Adrenal gland (tissue), 12 donors: Measurements from ENCODE around the gene YPEL2. TPM values are rescaled to one million over a fixed set of nuclear protein-coding genes. Genes with fewer than 3 reads are reported as not detected.

Source experiments
- DNase-seq, 7 donors: peaks; one replicate each; pipeline ENCODE4 v3.0.0-alpha.2; 2019 to 2020
- H3K27ac ChIP-seq, 5 donors: fragments of 200-600 bp; sonication (generic) in 4 of 5; 1 replicate in 3 of 5; 2 replicates in 2 of 5; pipeline versions ENCODE4 v1.5.1 to v1.8.0; 2016 to 2020; ENCODE audit warnings: mild to moderate bottlenecking in 1 of 5
- H3K27me3 ChIP-seq: fragments of 200-600 bp; 2 replicates; pipeline ENCODE4 v1.8.0; 2021
- H3K36me3 ChIP-seq, 2 donors: fragments of 200-600 bp; replicated peaks in 1 of 2; 1 replicate in 1 of 2; 2 replicates in 1 of 2; pipeline versions ENCODE4 v1.5.1 to v1.8.0; 2018 to 2022
- H3K4me1 ChIP-seq, 2 donors: fragments of 200-600 bp; replicated peaks in 1 of 2; 1 replicate in 1 of 2; 2 replicates in 1 of 2; pipeline versions ENCODE4 v1.5.1 to v1.8.0; 2018 to 2021
- H3K4me3 ChIP-seq, 4 donors: fragments of 200-600 bp; sonication (generic) in 3 of 4; one replicate each; pipeline ENCODE4 v1.5.1; 2016 to 2018
- H3K9me3 ChIP-seq, 3 donors: fragments of 200-600 bp; sonication (generic) in 1 of 3; replicated peaks in 1 of 3; 1 replicate in 2 of 3; 2 replicates in 1 of 3; pipeline versions ENCODE4 v1.5.1 to v1.8.0; 2016 to 2021
- CTCF ChIP-seq, 6 experiments: fragments of 450-650 bp in 4 of 6; fragments of 200-600 bp in 2 of 6; sonication (generic) in 1 of 6; IDR thresholded peaks; 1 replicate in 5 of 6; 2 replicates in 1 of 6; pipeline versions ENCODE4 v1.5.1 to v1.8.0; 2016 to 2021; ENCODE audit warnings: antibody characterized with exemption in 6 of 6, mild to moderate bottlenecking in 2 of 6, moderate library complexity in 1 of 6
- POLR2A ChIP-seq, 2 donors: fragments of 450-650 bp; IDR thresholded peaks; one replicate each; pipeline ENCODE4 v1.6.1; 2017; ENCODE audit warnings: antibody characterized with exemption in 2 of 2, mild to moderate bottlenecking in 2 of 2, moderate library complexity in 1 of 2
- WGBS, 4 donors: extraction: QIAGEN DNeasy Blood & Tissue Kit in 2 of 4; methylation state at CpG; one replicate each; pipeline versions ENCODE4 v1.1.5 to v1.1.7; 2013 to 2017; 5-methylcytosine and 5-hydroxymethylcytosine counted together
- intact Hi-C, 2 donors: fragments of 100-400 bp; cut with DNase I; formaldehyde crosslinking; loops; one replicate each; pipeline versions ENCODE4 v1.14.1 to v1.15.0; 2022 to 2023
- polyA plus RNA-seq, 3 donors: library from polyadenylated mRNA; stranded (reverse); fragments of 200-250 nt in 2 of 3; fragments of 350-450 nt in 1 of 3; fragmentation: Illumina TruSeq in 1 of 3; extraction: RNeasy Lipid Tissue Mini Kit (QIAGEN cat#74804) in 1 of 3; gene quantifications; one replicate each; pipeline ENCODE4 v1.2.3, GENCODE V29; 2013 to 2014
- total RNA-seq, 9 donors: library from RNA; depleted of rRNA in 4 of 9; stranded (reverse); fragments of >200 nt in 4 of 9; fragments of 120-200 nt in 1 of 9; fragmentation: NEBNext Ultra II Directional in 1 of 9; extraction: Animal tissue kit (Norgen Biotek cat#: 25700) in 1 of 9; gene quantifications; one replicate each; pipeline versions ENCODE4 v1.1.0 to v1.2.4, GENCODE V29; 2013 to 2023
- donor health status: healthy with polysubstance abuse.
- donor health status: Bipolar disorder and iron deficiency.
- donor health status: DM: yes; HTN: yes; CAD: no.
- donor health status: DM: no; HTN: no; CAD: no.
- donor health status: DM: no; HTN: no; CAD: no.
- donor health status: DM: yes; HTN: yes; CAD: no.

The YPEL2 gene
- total and polyA plus RNA-seq, 12 donors, result 5.8 to 33.5 (median 18.3) TPM

DNA sequence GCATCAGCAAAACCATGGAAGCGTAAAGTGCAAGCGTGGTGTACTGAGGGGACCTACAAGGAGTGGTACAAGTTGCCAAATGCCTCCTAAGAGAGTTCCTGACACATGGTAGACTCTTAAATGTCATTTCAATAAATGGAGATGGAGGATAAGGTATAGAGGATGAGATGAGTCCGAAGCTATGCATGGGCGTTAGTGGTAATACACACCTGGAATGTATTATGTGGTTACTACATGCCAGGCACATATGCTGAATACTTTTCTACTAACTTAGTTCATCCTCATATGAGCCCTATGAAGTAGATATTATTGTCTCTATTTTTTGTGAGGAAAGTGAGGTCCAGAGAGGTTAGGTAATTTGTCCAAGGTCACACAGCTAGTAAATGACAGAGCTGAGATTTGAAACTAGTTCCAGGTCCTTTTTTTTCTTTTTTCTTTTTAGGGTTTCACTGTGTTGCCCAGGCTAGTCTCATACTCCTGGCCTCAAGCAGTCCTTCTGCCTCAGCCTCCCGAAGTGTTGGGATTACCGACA, 15.5 kb downstream of the YPEL2 start:
- Histone ChIP-seq H3K27ac (no peak overlapping the region), H3K36me3 (no peaks in the 10 kb centered on the region), H3K9me3 (no peaks in the 10 kb centered on the region), H3K4me1 (peaks cover 0 to 29% of the 10 kb centered on the region in 2 donors), H3K4me3 (no peak overlapping the region), H3K27me3 (no peaks in the 10 kb centered on the region)
- intact Hi-C loops, result no loop called here
- WGBS, 4 donors, result 93 to 97% (median 96%) methylated on average over 6 of the region's 6 CpGs
- no peak for TF ChIP-seq CTCF (IDR thresholded peaks at IDR 0.05)
- no peak for DNase-seq

- H3K4me3 ChIP-seq, result no peak overlapping the region
- H3K27me3 ChIP-seq, result no peaks in the 10 kb centered on the region
- TF ChIP-seq POLR2A (IDR thresholded peaks at IDR 0.05), result no peak
- TF ChIP-seq CTCF (IDR thresholded peaks at IDR 0.05), result no peak
- H3K9me3 ChIP-seq, result no peaks in the 10 kb centered on the region
- H3K4me1 ChIP-seq, result peaks cover 0 to 23% of the 10 kb centered on the region in 2 donors
- DNase-seq, result no peak
- H3K36me3 ChIP-seq, result no peaks in the 10 kb centered on the region
- intact Hi-C loops, result no loop called here
- WGBS, 4 donors, result 80 to 87% (median 84%) methylated on average over 7 of the region's 7 CpGs
- H3K27ac ChIP-seq, result no peak overlapping the region
Observed at GRCh38 chr17:59347975-59348391, 16.5 kb downstream of the YPEL2 start.

GRCh38 chr17:59349178-59349577, 17.7 kb downstream of the YPEL2 start:
- Histone ChIP-seq H3K27ac (no peak overlapping the region), H3K36me3 (no peaks in the 10 kb centered on the region), H3K9me3 (no peaks in the 10 kb centered on the region), H3K4me1 (peaks cover 0 to 28% of the 10 kb centered on the region in 2 donors), H3K27me3 (no peaks in the 10 kb centered on the region), H3K4me3 (no peak overlapping the region)
- intact Hi-C loops, result no loop called here
- 88 to 96% (median 90%) methylated on average over 8 of the region's 8 CpGs for WGBS, 4 donors
- no peak for DNase-seq
- no peak for TF ChIP-seq CTCF (IDR thresholded peaks at IDR 0.05)

DNA sequence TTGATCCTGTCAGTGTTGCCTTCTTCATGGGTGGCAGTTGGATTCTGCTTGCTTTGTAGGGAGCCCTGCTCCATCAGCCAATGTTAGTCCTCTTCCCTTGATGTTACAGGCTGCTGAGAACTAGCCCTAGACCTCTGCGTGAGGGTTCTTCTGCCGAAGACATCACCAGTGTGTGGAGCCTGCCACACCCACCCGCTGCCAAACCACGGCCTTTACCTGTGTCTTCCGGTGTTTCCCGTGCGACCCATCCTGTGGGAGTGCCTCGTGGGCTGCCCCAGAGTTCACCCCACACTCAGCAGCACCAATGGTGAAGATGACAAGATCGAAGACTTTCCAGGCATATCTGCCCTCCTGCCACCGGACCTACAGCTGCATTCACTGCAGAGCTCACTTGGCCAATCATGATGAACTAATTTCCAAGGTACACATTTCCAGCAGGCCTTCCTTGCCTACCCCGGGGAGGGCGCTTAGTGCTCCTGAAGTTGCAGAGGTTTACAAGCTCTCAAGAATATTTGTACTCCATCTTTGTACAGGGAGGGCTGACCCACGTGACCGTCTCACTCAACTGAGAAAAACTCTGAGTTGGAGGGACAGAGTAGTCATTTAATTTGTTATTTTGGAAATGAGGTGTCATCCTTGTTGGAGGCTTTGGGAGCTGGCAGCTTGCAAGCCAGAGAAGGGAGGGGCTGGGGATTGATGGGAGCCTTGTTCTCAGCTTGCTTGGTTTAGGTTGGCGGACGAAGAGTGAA, 21.8 kb downstream of the YPEL2 start:
- Histone ChIP-seq H3K27me3 (no peaks in the 10 kb centered on the region), H3K9me3 (no peaks in the 10 kb centered on the region), H3K27ac (no peak overlapping the region), H3K4me3 (no peak overlapping the region), H3K4me1 (peaks cover 13 to 48% of the 10 kb centered on the region in 2 donors), H3K36me3 (no peaks in the 10 kb centered on the region)
- 94 to 97% (median 96%) methylated on average over 9 to 16 of the region's 16 CpGs for WGBS, 4 donors
- intact Hi-C loops, result no loop called here
- TF ChIP-seq CTCF (IDR thresholded peaks at IDR 0.05) (no peak), POLR2A (IDR thresholded peaks at IDR 0.05) (no peak)
- no peak for DNase-seq
